H4 (cell line): Measurements from ENCODE around the gene ACP3. TPM values are rescaled to one million over a fixed set of nuclear protein-coding genes. Genes with fewer than 3 reads are reported as not detected.
A peak's percentile ranks its signal among the peaks of the same experiment; 100 is the strongest.
"Not testable (repeated sequence)": the region's sequence is repeated elsewhere in the genome, so short reads cannot be mapped to it uniquely, and the experiment has no call there.

Experiments used
- DNase-seq: peaks from one replicate; pipeline ENCODE4 v3.0.0-alpha.2; 2015; ENCODE audit warnings: low spot score
- total RNA-seq: library from RNA; depleted of rRNA; stranded (reverse); fragments of >200 nt; shearing (Covaris generic); gene quantifications from 2 replicates; pipeline ENCODE4 v1.2.3, GENCODE V29; 2014; rRNA removed

ACP3 gene, protein sequence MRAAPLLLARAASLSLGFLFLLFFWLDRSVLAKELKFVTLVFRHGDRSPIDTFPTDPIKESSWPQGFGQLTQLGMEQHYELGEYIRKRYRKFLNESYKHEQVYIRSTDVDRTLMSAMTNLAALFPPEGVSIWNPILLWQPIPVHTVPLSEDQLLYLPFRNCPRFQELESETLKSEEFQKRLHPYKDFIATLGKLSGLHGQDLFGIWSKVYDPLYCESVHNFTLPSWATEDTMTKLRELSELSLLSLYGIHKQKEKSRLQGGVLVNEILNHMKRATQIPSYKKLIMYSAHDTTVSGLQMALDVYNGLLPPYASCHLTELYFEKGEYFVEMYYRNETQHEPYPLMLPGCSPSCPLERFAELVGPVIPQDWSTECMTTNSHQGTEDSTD
- total RNA-seq: 1.2 TPM in 1 of 2 replicates, not detected in the other

- DNase-seq: peak; percentile 92
These were observed at the start of gene ACP3 for GRCh38 chr3:132317229-132317948. Gene ACP3 (plus strand): TSS chr3:132317407. CDS start chr3:132317457, 50 bp downstream.

- DNase-seq: peak; percentile 43
These were observed 48.3 kb upstream of the ACP3 start for GRCh38 chr3:132268956-132269355.

GRCh38 chr3:132273036-132273435 is 44.2 kb upstream of the ACP3 start:
- no peak for DNase-seq

DNA sequence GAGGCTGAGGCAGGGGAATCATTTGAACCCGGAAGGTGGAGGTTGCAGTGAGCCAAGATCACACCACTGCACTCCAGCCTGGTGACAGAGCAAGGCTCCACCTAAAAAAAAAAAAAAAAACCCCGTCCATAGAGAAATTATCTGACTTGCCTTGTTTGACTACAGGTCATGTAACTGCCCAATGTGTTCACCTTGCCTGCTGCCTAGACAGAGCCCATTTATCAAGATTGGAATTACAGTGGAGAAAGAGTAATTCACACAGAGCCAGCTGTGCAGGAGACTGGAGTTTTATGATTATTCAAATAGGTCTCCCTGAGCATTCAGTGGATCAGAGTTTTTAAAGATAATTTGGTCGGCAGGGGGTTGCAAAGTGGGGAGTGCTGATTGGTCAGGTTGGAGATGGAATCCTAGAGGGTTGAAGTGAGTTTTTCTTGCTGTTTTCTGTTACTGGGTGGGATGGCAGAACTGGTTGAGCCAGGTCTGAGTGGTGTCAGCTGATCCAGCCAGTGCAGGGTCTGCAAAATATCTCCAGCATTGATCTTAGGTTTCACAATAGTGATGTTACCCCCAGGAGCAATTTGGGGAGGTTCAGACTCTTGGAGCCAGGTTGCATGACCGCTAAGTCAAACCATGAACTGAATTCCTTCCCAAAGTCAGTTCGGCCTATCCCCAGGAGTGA is 40.8 kb upstream of the ACP3 start:
- DNase-seq: no peak

DNA sequence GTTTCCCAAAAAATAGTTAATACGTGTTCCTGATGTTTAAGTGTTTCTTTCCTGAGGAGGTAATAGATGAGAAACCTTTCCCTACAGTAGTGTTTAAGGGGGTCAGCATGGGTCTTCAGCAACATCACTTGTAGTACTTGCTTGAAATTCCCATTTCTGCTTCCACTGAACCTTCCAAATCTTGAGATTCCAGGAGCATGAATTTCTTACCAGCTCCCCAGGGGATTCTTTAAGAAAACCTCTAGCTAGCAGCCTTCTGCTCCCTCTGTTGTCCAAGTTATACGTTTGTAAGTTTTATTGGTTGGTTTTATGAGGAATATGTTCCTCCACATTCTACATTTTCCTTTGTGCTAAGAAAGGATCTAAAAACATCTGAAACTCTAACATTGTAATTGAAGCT is 38.2 kb upstream of the ACP3 start:
- DNase-seq: no peak

- peak; percentile 18 for DNase-seq
These were observed 33.8 kb upstream of the ACP3 start for GRCh38 chr3:132283440-132283839.

- DNase-seq: no peak
These were observed 33.2 kb upstream of the ACP3 start for GRCh38 chr3:132283916-132284405.

DNA sequence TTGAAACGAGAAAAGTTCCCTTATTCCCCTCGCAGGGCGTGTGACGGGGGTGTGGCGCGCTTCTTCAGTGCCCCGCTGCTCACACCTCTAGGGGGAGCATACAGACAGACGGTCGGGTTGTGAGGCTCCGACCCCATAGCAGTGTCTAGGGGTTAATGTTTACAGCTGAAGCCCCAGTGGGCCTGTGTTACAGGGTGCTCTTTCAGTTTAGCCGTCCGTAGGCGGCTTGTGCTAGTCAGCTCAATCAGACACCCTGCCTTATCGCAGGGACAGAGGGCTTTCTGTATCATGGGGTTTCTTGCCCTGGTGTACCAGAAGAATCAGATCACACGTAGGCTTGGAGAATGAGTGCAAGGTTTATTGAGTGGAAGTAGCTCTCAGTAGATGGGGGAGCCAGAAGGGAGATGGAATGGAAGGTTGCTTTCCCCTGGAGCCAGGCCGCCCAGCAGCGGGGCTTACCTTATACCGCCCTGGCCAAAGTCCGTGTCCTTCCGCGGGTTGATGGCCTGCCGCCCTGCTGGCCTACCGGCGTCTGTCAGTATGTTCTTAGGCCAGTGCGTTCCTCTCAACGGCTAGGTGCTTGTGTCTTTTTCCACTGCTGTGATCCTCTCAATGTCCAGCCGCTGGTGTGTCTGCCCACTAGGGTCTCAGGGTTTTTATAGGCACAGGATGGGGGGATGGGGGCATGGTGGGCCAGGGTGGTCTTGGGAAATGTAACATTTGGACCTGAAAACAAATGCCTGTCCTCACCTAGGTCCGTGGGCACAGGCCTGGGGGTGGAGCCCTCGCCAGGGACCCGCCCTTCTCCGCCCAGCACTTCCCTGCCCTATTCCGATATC is 32.2 kb upstream of the ACP3 start:
- no peak for DNase-seq

DNA sequence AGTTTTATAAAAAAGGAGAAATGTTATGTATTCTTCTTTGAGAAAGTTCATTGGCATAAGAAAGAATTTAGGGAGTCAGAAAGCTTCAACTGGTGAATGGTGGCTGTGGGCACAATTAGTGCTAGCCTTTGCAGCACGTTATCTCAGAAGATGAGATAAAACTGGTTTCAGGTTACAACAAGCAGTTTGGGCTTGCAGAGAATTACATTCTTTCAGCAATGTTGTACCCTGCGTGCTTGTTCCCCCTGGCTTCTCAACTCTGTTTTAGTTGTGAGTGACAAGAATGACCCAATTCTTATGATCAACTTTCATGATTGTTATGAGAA is 31.6 kb upstream of the ACP3 start:
- no peak for DNase-seq

- no peak for DNase-seq
These were observed 31.2 kb upstream of the ACP3 start for GRCh38 chr3:132286035-132286434.

GRCh38 chr3:132288357-132288756 is 28.9 kb upstream of the ACP3 start:
- DNase-seq: no peak

DNA sequence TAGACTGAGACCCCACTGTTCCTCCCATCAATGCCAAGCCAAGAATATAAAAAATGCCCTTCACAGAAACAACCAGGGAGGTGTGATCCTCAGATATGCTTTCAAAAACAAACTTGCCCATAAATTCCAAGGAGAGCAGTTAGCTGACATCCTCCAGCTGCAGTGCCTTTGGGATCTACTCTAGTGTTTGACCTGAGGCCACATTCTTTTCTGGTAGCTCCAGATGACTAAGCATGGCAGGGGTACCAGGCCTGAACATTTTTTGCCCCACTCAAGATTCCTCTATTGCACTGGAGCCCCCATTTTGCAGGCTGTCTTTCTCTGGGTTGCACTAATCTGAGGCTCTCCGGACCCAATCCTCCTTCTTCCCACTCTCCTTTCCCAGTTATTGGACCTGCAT is 27.9 kb upstream of the ACP3 start:
- DNase-seq: no peak

DNA sequence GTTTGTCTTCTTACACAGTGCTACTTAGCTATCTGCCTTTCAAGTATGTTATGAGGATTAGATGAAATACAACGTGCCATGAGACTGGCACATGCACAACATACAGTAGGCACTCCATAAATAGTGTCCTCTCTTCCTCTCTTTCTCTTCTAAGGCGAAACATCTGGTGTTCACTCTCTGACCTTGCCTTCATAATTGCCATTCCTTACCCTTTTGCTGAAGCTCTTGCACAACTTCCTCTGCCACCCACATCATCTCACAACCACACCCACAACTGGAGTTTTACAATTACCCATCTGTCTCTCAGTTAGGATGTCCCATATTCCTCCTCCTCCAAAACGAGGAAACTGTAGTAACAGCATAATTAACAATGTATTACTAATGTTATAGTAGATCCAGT is 26.4 kb upstream of the ACP3 start:
- DNase-seq: peak; percentile 80

DNA sequence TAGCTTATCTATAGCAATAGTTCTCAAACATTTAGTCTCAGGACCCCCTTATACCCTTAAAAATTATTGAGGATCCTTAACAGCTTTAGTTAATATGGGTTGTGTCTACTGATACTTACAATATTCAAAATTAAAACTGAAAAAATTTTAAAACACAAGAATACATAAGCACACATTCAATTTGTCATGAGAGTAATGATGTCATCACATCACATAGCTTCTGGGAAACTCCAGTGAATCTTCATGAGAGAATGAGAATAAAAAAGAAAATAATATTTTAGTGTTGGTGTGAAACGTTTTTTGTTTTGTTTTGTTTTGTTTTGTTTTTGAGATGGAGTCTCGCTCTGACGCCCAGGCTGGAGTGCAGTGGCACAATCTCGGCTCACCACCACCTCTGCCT is 25.2 kb upstream of the ACP3 start:
- DNase-seq: no peak

- no peak for DNase-seq
These were observed 24.0 kb upstream of the ACP3 start for GRCh38 chr3:132293251-132293650.

DNA sequence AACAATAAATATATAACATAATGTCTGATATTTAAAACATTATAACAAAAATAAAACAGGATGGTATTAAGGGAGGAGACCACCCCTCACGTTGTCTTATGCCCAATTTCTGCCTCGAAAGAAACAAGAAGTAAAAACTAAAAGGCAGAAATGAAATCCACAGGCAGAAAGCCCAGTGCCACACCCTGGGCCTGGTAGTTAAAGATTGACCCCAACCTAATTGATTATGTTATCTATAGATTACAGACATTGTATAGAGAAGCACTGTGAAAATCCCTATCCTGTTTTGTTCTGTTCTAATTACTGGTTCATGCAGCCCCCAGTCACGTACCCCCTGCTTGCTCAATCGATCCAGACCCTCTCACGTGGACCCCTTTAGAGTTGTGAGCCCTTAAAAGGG is 22.3 kb upstream of the ACP3 start:
- no peak for DNase-seq

- DNase-seq: not testable (repeated sequence)
These were observed 13.6 kb upstream of the ACP3 start for GRCh38 chr3:132303336-132304201.

GRCh38 chr3:132304351-132304750 is 12.9 kb upstream of the ACP3 start:
- DNase-seq: not testable (repeated sequence)

GRCh38 chr3:132310057-132310456 is 7.2 kb upstream of the ACP3 start:
- not testable (repeated sequence) for DNase-seq

DNA sequence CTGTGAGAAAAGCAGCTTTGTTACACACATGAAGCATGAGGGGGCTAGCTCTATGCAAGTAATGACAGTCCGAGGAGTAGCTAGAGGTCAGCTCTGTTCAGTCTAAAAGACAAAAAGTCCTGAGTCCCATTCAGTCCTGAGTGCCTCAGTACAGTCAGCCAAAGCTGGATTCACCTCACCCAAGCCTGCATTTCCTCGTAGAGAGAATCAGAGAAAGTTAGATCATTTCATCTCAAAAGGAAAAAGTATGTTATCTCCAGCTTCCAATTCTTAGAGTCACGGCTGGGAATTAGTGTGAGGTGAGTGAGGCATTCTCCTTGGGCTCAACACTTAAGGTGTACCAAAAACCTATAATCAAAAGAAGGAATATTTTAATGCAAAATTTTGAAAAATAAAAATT is 5.9 kb upstream of the ACP3 start:
- DNase-seq: no peak

DNA sequence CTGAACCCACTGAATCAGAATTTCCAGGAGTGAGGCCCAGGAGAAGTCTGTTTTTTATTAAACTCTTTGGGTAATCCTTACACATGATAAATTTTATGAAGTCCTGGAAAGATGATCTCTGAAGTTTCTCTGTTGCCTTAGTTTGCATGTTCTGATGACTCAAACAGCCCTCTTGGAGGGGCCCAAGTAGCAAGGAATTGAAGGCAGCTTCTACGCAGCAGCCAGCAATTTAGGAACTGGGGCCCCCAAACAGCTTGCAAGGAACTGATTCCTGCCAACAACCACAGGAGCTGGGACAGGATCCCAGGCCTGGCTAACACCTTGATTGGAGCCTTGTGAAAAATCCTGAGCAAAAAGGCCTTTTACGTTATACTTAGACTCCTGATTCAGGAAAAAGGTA is 5.4 kb upstream of the ACP3 start:
- no peak for DNase-seq
